GM03348 (cell line): ENCODE results near the gene TBX18.

Experiments
- DNase-seq: peaks from one replicate; pipeline ENCODE4 v3.0.0; 2012; ENCODE audit warnings: low spot score

The TBX18 gene

DNA sequence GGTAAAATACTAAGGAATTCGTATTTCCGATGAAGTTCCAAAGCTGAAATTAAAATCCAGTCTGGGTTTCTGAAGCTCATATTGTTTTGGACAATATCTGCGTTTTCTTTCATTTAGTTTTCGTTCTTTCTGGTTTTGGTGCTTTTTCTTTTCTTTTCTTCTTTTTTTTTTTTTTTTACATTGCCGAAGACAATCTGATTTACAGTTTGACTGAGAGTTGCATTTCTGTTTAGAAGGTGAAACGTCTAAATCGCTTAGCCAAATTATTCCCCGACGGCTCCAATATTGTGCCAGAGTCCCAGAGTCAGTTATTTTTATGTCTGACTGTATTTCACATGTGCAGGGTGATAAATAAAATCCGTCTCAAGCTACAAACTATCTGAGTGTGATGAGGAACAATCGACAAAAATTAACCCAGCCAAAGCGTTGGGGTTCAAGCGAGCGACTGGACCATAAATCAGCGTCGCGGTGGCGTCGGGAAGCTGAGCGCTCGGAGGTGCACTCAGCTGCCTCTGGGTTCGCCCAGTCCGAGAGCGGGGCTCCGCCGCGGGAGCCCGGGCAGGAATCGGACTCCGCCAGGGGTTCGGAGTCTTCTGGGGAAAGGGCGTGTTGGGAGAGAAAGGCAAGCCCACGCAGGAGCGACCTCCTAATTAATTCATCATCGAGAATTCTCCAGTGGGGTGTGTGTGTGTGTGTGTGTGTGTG lies 8.2 kb upstream of the TBX18 start:
- DNase-seq = peak; percentile 11

DNA sequence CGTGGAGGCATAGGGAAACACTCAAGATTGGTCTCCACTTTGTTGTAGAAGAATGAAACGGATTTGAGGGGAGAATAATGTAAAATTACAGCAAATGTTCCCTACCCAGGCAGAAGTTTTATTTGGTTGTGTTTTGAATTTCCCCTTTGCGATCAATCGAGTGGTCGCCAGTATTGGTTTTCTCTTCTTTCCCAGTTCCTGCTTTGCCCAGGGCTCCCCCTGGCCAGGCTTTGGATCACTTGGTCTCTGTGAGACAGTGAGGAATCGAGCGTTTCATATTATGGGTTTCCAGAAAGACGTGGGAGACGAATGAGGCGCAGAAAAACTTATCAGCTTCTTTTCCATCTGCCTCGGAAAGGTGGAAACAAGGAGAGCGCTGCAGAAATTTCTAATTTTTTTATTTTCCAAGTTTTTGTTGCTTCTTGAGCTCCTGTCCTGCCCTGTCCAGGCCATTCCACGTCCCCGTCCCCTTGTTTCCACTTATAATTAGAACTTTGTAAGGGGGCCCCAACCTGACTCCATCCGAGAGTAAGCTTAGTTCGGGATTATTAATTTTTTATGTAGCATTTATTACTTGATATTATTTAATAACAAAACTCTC lies 7.5 kb upstream of the TBX18 start:
- no peak for DNase-seq

DNA sequence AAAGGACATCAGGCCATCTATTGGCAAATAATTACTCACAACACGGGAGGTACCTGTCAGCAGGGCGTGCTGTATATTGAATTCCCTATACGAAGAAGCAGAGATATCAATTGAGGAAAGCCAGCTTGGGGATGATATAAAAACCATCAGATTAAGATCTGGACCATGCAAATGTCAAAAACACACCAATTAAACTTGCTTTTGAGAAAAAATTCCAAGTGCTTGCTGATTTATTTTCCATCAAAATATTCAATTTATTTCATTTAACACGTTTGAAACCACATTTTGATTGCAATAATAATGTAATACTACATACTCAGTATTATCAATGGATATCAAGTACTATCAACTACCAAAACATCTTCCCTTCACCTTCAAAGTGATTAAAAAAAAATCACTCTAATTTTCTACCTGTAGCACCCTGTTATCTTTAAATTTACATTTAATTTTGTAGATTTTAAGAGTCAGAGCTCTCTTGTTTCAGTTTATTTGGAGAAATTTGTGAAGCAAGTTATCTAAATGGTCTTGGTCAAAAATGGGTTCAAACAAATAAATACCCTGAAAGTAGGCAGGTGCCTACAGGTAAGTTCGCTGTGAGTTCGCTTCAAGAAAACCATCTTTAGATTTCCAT lies 6.8 kb upstream of the TBX18 start:
- no peak for DNase-seq

GRCh38 chr6:84770521-84770920 lies 6.1 kb upstream of the TBX18 start:
- no peak for DNase-seq

- DNase-seq = no peak
These were observed 4.9 kb upstream of the TBX18 start for GRCh38 chr6:84769306-84769705.

DNA sequence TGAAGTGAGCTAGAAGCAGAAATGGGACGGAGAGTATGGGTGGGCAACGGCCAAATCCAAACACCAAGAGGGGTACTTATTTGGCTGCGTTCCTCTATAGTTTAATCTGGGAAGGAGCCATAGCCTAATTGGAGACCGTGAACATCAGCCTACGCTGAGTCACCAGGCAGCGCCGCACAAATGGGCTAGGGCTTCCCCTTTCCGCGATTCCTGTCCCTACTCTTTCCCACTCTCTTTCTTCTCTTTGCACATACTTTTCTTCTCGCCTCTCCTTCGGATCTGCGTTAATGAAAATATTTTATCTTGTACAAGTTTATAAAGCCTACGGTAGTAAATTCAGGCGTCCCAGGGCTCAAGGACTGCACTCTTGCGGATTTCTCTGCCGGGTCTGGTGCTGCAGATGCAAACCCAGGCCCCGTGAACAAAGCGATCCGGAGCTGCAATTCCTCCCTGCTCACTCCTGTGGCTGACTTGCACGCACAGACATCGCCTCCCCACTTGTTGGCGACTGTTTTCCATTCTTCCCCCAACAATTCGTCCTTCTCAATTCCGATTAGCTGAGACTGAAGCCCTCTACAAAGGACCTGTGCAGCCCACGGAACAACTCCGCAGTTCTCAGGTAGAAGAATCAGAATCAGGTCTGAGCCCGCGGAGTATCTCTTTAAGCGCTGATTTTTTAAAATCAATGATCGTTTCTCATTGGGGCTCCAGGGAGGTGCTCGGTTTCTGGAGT lies 4.2 kb upstream of the TBX18 start:
- no peak for DNase-seq

GRCh38 chr6:84767526-84768201 lies 3.3 kb upstream of the TBX18 start:
- no peak for DNase-seq

GRCh38 chr6:84766799-84767525 lies 2.6 kb upstream of the TBX18 start:
- no peak for DNase-seq

DNA sequence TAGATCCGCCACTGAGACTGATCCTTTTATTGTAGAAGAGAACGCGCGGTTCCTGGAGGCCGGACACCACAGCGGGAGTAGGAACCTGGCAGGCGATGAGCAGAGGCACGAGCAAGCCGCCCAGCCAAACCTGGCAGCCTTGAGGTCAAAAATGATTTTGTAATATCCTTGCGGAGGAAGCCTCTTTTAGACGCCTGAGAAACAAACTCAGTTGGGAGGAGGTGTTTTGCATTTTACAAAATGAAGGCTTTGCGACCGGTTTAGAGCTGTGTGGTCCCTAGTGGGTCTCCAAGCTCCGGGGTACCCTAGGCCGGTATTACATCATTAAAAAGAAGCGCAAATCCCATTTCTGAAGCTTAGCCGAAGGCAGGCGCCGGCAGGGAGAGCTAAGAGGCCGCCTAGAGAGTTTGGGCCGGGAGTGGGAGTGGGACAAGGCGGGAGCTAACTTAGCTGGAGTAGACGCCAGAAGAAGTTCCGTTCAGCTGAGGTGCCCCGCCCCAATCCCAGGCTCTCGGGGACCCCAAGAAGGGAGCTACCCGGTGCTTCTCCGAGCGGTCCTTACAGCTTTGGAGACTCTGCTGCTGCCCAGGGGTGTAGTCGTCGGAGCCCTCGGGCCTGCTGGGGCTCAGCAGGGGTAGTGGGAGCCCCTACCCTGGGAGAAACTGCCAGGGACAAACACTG lies 1.9 kb upstream of the TBX18 start:
- DNase-seq = no peak

- DNase-seq = no peak
These were observed 489 bp downstream of the TBX18 start for GRCh38 chr6:84763886-84764331.

DNA sequence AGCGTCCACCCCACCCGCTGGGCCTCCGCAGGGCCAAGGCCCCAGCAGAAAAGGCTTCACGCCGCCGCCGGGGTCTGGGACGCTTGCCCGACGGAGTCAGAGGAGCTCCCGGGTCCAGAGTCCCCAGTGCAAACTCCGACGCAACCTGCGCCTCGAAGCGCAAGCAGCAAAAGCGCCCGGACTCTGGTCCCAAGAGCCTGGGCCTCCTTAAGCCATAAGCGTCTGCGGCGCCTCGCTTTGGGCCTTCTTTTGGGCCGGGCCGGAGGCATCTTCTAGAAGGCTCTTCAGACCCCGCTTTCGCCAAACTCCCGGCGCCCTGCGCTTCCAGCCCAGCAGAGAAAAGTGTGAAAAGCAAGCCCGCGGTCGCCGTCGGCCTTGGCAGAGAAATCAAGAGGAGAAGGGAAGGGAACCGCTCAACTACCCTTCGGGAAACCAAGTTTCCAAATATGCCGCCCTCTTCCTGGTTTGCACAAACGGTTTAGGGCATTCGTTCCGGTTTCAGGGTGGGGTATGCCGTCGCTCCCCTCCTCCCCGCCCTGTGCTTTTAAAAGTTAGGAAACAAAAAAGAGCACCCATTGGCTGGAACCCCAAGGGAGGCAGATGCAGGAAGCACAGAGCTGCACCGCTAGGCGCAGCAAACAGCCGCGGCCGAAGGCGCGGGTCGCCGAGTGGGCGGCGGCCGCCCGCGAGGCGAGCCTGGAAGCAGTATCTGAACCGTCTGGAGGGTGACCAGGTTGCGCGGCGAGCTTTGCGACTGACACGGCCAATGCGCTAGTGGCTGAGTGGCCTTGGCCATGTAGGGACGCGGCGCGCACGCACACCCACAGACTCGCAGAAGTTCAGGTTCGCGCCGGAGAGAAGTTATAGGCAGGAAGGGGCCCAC lies 1.2 kb downstream of the TBX18 start:
- peak; percentile 91 for DNase-seq

DNA sequence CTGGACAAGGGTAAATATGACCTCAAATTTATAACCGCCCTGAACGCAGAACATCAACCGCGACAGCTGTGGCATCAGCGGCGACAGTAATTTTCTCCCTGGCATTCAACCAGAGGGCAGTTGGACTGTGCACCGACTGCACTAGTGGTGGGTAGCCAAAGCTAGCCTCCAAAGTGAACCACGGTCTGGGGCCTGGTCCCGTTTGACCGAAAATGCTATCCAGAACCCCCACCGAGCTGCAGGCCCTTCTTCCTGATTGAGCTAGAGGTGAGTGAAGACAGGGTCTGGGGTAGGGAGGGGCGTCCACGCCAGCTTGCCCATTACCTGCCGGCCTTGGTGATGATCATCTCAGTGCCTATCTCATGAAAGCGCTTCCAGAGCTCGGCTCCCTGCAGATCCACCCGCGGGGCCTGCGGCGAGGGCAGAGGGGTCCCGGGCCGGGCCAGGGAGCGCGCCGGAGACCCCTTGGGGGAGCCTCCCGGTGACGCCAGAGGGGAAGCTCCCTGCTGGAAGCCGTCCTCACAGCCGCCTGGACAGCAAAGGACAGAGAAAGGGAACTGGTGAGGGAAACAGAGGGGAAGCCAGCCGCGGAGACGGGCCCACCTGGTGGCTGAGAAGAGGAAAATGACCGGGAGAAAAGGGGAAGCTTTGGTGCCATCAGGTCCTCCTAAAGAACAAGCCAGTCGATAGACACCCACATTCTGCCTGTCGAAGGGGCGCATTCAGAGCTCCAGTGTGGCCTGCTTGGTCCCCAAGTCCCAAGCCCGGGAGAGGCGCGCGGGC lies 2.0 kb downstream of the TBX18 start:
- peak; percentile 62 for DNase-seq

- no peak for DNase-seq
These were observed 5.9 kb downstream of the TBX18 start for GRCh38 chr6:84758486-84758885.

DNA sequence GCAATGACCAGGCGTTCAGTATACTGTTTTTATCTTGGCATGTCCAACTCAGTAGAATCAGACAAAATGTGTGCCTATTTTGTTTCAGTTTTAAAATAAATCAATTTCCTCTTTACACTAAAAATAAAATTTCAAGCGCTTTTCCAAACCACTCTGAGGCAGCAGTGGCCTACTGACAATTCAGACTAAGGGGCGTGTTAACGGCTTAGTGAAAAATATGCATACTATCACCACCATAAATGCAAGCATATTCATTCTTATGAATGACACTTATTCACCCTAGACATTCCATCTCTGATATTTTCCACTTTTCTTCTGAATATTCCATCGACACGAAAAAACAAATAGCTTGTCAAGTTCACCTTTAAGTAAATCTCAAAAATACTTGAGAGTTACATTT lies 7.5 kb downstream of the TBX18 start:
- no peak for DNase-seq

DNA sequence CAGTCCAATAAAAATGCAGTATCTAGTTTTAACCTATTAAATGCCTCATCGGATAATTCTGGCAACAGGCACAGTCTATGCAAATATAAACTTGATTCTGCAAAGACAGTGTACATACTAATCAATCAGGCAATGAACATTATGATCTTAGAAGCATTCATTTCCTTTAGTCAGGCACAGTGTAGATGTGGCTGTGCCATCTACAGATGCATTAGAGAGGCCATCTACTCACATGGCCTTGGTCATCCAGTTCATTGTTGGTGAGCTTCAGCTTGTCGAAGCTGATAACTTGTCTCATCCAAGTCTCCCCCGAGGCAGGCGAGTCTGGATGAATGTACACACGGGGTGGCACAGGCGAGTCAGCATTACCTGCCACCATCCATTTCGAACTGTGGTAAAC lies 7.9 kb downstream of the TBX18 start:
- DNase-seq = no peak

- DNase-seq = no peak
These were observed 11.2 kb downstream of the TBX18 start for GRCh38 chr6:84753173-84753572.

- no peak for DNase-seq
These were observed 12.1 kb downstream of the TBX18 start for GRCh38 chr6:84752118-84752850.

DNA sequence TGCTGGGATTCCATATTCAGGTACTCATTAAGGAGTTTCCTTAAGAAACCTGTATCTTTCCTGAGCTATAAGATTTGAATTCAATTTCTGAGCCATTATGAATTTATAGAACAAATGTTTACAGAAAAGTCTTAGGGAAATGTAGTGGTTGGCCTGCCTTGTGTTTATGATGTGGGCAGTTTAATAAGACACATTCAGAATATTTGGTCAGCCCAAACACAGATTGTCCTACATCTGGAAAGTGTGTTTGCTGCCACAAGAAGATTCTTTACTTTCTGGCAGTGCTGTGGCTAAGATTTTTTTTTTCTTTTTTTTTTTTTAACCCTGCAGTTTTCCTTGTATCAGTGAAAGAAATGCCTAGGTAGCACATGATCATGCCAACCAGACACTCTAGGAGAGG lies 15.2 kb downstream of the TBX18 start:
- DNase-seq = no peak
